ENCODE data around the gene IGFL1. TPM values are rescaled to one million over a fixed set of nuclear protein-coding genes. Genes with fewer than 3 reads are reported as not detected.

IGFL1 gene
- total and polyA plus RNA-seq, 2 of the 8 experiments (the other 6 are each of a cell fraction or from before 2014, with no cell fraction given), result not detected

- no peak for TF ChIP-seq SIX5 (IDR thresholded peaks at IDR 0.05; ENCODE audit: low read depth, low read length)
- no peak for TF ChIP-seq SP1 (IDR thresholded peaks at IDR 0.05; ENCODE audit: low read depth, low read length)
- TF ChIP-seq CHD7 (IDR thresholded peaks at IDR 0.05; ENCODE audit: insufficient replicate concordance, low read length), result no peak
- TF ChIP-seq RAD21 (IDR thresholded peaks at IDR 0.05 in 1 of 2, conservative IDR thresholded peaks at IDR 0.05 in 1 of 2; ENCODE audit: low read depth in 2 of 2, low read length in 2 of 2), result no peak
- no peak for TF ChIP-seq CTBP2 (IDR thresholded peaks at IDR 0.05; ENCODE audit: borderline replicate concordance, insufficient read depth, insufficient read length, low read length)
- TF ChIP-seq USF2 (IDR thresholded peaks at IDR 0.05; ENCODE audit: low read length), result no peak
- no peak for TF ChIP-seq JUN (IDR thresholded peaks at IDR 0.05; ENCODE audit: low read depth, low read length)
- no peak for TF ChIP-seq CREB1 (IDR thresholded peaks at IDR 0.05)
- no peak for TF ChIP-seq SIRT6 (IDR thresholded peaks at IDR 0.05; ENCODE audit: low read length)
- no peak for TF ChIP-seq CBX8 (IDR thresholded peaks at IDR 0.05; ENCODE audit: borderline replicate concordance, low read depth, low read length)
These were observed 20.5 kb upstream of the IGFL1 start (continued) for GRCh38 chr19:46209051-46209450.

All from H1 (cell line).